ENCODE data around the gene IL10RB. TPM values are rescaled to one million over a fixed set of nuclear protein-coding genes. Genes with fewer than 3 reads are reported as not detected.

The IL10RB gene
- total and polyA plus RNA-seq, 2 of the 8 experiments (the other 6 are each of a cell fraction or from before 2014, with no cell fraction given): 2.7 to 3.2 TPM

DNA sequence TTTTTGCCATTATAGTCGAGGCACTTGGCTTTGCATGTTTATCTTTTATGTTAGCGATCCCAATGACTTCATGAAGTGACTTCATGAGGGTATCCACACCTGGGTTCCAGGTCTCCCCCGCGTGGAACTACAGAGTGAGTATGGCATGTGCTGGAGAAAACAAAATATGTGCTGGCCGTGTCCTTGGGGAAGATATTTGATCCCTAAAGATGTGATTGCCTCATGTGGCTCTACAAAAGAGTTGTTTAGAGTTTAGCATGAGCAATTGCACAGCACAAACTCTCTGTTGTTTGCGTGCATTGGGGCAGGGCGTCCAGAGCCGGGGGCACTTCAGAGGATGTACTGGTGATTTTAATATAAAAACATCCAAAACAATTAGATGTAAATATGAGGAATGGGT, 4.8 kb downstream of the IL10RB start:
- H3K27me3 ChIP-seq (replicated peaks in 1 of 4; ENCODE audit: control insufficient read depth in 3 of 4, extremely low read depth in 1 of 4, insufficient read depth in 3 of 4, low read length in 3 of 4): no peaks in the 10 kb centered on the region; a peak in 1 of 7 replicates
- FAIRE-seq (no peak), DNase-seq (ENCODE audit: low read depth in 1 of 2, low spot score in 2 of 2) (no peak)
- no peaks in the 10 kb centered on the region for H3K9me3 ChIP-seq (ENCODE audit: insufficient read depth in 2 of 2, low read depth in 1 of 2, low read length in 1 of 2)
- TF ChIP-seq SRF (IDR thresholded peaks at IDR 0.05; ENCODE audit: low read depth, low read length) (no peak), FOSL1 (IDR thresholded peaks at IDR 0.05; ENCODE audit: insufficient read depth, low read depth, low read length) (no peak), EP300 (IDR thresholded peaks at IDR 0.05; ENCODE audit: borderline replicate concordance in 1 of 2, low read depth in 2 of 2, low read length in 2 of 2) (no peak), JUN (IDR thresholded peaks at IDR 0.05; ENCODE audit: low read depth, low read length) (no peak), TBP (IDR thresholded peaks at IDR 0.05; ENCODE audit: low read depth, low read length) (no peak), RAD21 (IDR thresholded peaks at IDR 0.05 in 1 of 2, conservative IDR thresholded peaks at IDR 0.05 in 1 of 2; ENCODE audit: low read depth in 2 of 2, low read length in 2 of 2) (no peak), HDAC6 (IDR thresholded peaks at IDR 0.05; ENCODE audit: low read depth, low read length) (no peak), RNF2 (IDR thresholded peaks at IDR 0.05; ENCODE audit: borderline replicate concordance, low read depth, low read length, missing control alignments, poor library complexity, severe bottlenecking) (no peak), KDM5A (IDR thresholded peaks at IDR 0.05; ENCODE audit: low read length) (no peak), KDM4A (IDR thresholded peaks at IDR 0.05; ENCODE audit: low read depth, low read length, severe bottlenecking) (no peak)
- TF ChIP-seq, protein P1, sequence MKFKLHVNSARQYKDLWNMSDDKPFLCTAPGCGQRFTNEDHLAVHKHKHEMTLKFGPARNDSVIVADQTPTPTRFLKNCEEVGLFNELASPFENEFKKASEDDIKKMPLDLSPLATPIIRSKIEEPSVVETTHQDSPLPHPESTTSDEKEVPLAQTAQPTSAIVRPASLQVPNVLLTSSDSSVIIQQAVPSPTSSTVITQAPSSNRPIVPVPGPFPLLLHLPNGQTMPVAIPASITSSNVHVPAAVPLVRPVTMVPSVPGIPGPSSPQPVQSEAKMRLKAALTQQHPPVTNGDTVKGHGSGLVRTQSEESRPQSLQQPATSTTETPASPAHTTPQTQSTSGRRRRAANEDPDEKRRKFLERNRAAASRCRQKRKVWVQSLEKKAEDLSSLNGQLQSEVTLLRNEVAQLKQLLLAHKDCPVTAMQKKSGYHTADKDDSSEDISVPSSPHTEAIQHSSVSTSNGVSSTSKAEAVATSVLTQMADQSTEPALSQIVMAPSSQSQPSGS (IDR thresholded peaks at IDR 0.05; ENCODE audit: low read length): no peak
- peaks cover 0 to 4% (median under 1%) of the 10 kb centered on the region in 4 experiments; a peak in 3 of 7 replicates for H3K4me1 ChIP-seq (replicated peaks in 1 of 4; ENCODE audit: control insufficient read depth in 3 of 4, insufficient read depth in 4 of 4, low read length in 3 of 4)
- H3K4ac ChIP-seq (replicated peaks; ENCODE audit: insufficient read length, low read depth, low read length): no peak overlapping the region
- H3K9ac ChIP-seq (replicated peaks in 1 of 4; ENCODE audit: extremely low read depth in 1 of 4, low read depth in 3 of 4, low read length in 3 of 4): no peak overlapping the region
- H3K56ac ChIP-seq (replicated peaks; ENCODE audit: insufficient read length, low read depth, low read length): no peak overlapping the region
- H3K14ac ChIP-seq (ENCODE audit: insufficient read length): no peak overlapping the region
- no peak overlapping the region for H2AK5ac ChIP-seq (ENCODE audit: low read depth, low read length)
- no peak overlapping the region for H3K18ac ChIP-seq (ENCODE audit: extremely low read depth, low read length)
- H2BK20ac ChIP-seq (ENCODE audit: low read length): no peak overlapping the region
- POLR2A ChIA-PET (ENCODE audit: partially characterized antibody): no interaction called here
- H3K23me2 ChIP-seq (ENCODE audit: low read depth, low read length): peaks cover 6% of the 10 kb centered on the region; the same call in 1 of the 2 replicates
- H2BK5ac ChIP-seq (ENCODE audit: low read depth, low read length): no peak overlapping the region
- H3K36me3 ChIP-seq (ENCODE audit: control insufficient read depth in 2 of 4, insufficient read depth in 4 of 4, low read length in 3 of 4): no peaks in the 10 kb centered on the region
- no peak overlapping the region for H4K8ac ChIP-seq (ENCODE audit: extremely low read depth, insufficient read depth, low read length)
- H3K79me2 ChIP-seq (ENCODE audit: control insufficient read depth in 1 of 2, insufficient read depth in 2 of 2, low read length in 2 of 2): no peaks in the 10 kb centered on the region
- WGBS, 2 experiments (ENCODE audit: extremely low coverage in 1 of 2, insufficient coverage in 1 of 2, insufficient read length in 1 of 2, insufficient replicate concordance in 2 of 2, low coverage in 1 of 2, low lambda C conversion rate in 2 of 2, missing lambda C conversion rate in 1 of 2): 90% methylated on average over 8 of the region's 8 CpGs; no CpG with 5 or more reads in 1 of the 2 experiments
- no peak overlapping the region for H2BK12ac ChIP-seq (ENCODE audit: low read depth, low read length)
- no peak overlapping the region for H2AFZ ChIP-seq (ENCODE audit: low read length)
- no peaks in the 10 kb centered on the region for H3K79me1 ChIP-seq (ENCODE audit: low read depth, low read length)
- CTCF ChIA-PET (ENCODE audit: partially characterized antibody): no interaction called here
- H3K27ac ChIP-seq (ENCODE audit: low read depth, low read length): no peak overlapping the region
- no peak overlapping the region for H2BK120ac ChIP-seq (replicated peaks; ENCODE audit: low read depth, low read length)
- no peak overlapping the region for H2BK15ac ChIP-seq (ENCODE audit: low read length)
- no peak overlapping the region for H3K23ac ChIP-seq (ENCODE audit: insufficient read length)
- peaks cover 0 to 3% of the 10 kb centered on the region in 2 experiments for H4K20me1 ChIP-seq (replicated peaks in 1 of 2; ENCODE audit: control insufficient read depth in 1 of 2, insufficient read depth in 2 of 2, low read length in 2 of 2)
- H3K4me3 ChIP-seq (ENCODE audit: extremely low read depth in 1 of 4, insufficient read depth in 2 of 4, low read depth in 3 of 4, low read length in 4 of 4): no peak overlapping the region
- H3K4me2 ChIP-seq (ENCODE audit: insufficient read depth in 1 of 2, low read depth in 2 of 2, low read length in 2 of 2): no peak overlapping the region
- H4K91ac ChIP-seq (replicated peaks; ENCODE audit: insufficient read length, low read length): no peak overlapping the region
- no peak overlapping the region for H4K5ac ChIP-seq (ENCODE audit: insufficient read length, low read depth, low read length)

All from H1 (cell line).